A549 (cell line): ENCODE data around the gene TSPAN18.

Experiments used
- CEBPB ChIP-seq, 2 experiments: fragments of >200 bp in 1 of 2; sonication (Bioruptor Twin) in 1 of 2; formaldehyde crosslinking in 1 of 2; IDR thresholded peaks; 2 replicates each; pipeline ENCODE4 v1.6.1; 2012 to 2016
- CHD2 ChIP-seq: fragments of 150-350 bp; IDR thresholded peaks from 2 replicates; pipeline ENCODE4 v1.6.1; 2014; ENCODE audit warnings: low read length; ENCODE audit not compliant: partially characterized antibody
- EHMT2 ChIP-seq: fragments of 200-600 bp; sonication (generic); IDR thresholded peaks from 2 replicates; pipeline ENCODE4 v1.6.1; 2016; ENCODE audit warnings: antibody characterized with exemption, low read depth, mild to moderate bottlenecking, moderate library complexity
- FOSL2 ChIP-seq, 2 experiments: fragments of 450-650 bp in 1 of 2; fragments of >200 bp in 1 of 2; sonication (Bioruptor Twin) in 1 of 2; formaldehyde crosslinking; IDR thresholded peaks; 2 replicates each; pipeline versions ENCODE4 v1.5.0 to v1.6.1; 2016 to 2020; ENCODE audit warnings: mild to moderate bottlenecking in 1 of 2, moderate library complexity in 1 of 2
- JUN ChIP-seq, 2 experiments: fragments of >200 bp; sonication (Bioruptor Twin); formaldehyde crosslinking; IDR thresholded peaks; 2 replicates in 1 of 2; 3 replicates in 1 of 2; pipeline ENCODE4 v1.6.1; 2016 to 2017
- JUNB ChIP-seq: fragments of >200 bp; sonication (Bioruptor Twin); formaldehyde crosslinking; IDR thresholded peaks from 2 replicates; pipeline ENCODE4 v1.6.1; 2016
- KDM5A ChIP-seq: fragments of 200-600 bp; sonication (generic); IDR thresholded peaks from 2 replicates; pipeline ENCODE4 v1.6.1; 2016; ENCODE audit warnings: antibody characterized with exemption, mild to moderate bottlenecking
- MAFK ChIP-seq: fragments of 450-650 bp; IDR thresholded peaks from 2 replicates; pipeline ENCODE4 v1.6.1; 2014; ENCODE audit not compliant: partially characterized antibody
- NR3C1 ChIP-seq: fragments of >200 bp; sonication (Bioruptor Twin); formaldehyde crosslinking; IDR thresholded peaks from 3 replicates; pipeline ENCODE4 v1.6.1; 2017
- POLR2A ChIP-seq: IDR thresholded peaks from 2 replicates; pipeline ENCODE4 v1.6.1; 2012; ENCODE audit warnings: mild to moderate bottlenecking, low read length
- SMC3 ChIP-seq: fragments of >200 bp; sonication (Bioruptor Twin); formaldehyde crosslinking; IDR thresholded peaks from 3 replicates; pipeline ENCODE4 v1.6.1; 2018; ENCODE audit warnings: inconsistent platforms
- ZFP36 ChIP-seq: fragments of 450-650 bp; IDR thresholded peaks from 2 replicates; pipeline ENCODE4 v1.6.1; 2014; ENCODE audit warnings: borderline replicate concordance; ENCODE audit not compliant: partially characterized antibody
- TF ChIP-seq, protein P1 (sequence below): IDR thresholded peaks from 2 replicates; pipeline ENCODE4 v1.6.1; 2012
- TF ChIP-seq, protein P2 (sequence below): fragments of >200 bp; sonication (Bioruptor Twin); formaldehyde crosslinking; IDR thresholded peaks from 3 replicates; pipeline ENCODE4 v1.5.1; 2016

GRCh38 chr11:44909557-44909956, 182.8 kb downstream of the TSPAN18 start:
- TF ChIP-seq, protein P1, sequence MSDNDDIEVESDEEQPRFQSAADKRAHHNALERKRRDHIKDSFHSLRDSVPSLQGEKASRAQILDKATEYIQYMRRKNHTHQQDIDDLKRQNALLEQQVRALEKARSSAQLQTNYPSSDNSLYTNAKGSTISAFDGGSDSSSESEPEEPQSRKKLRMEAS, result no peak
- TF ChIP-seq SMC3, result no peak
- no peak for TF ChIP-seq CHD2
- TF ChIP-seq POLR2A, result no peak
- no peak for TF ChIP-seq KDM5A
- no peak for TF ChIP-seq MAFK
- TF ChIP-seq NR3C1, result no peak
- TF ChIP-seq, protein P2, sequence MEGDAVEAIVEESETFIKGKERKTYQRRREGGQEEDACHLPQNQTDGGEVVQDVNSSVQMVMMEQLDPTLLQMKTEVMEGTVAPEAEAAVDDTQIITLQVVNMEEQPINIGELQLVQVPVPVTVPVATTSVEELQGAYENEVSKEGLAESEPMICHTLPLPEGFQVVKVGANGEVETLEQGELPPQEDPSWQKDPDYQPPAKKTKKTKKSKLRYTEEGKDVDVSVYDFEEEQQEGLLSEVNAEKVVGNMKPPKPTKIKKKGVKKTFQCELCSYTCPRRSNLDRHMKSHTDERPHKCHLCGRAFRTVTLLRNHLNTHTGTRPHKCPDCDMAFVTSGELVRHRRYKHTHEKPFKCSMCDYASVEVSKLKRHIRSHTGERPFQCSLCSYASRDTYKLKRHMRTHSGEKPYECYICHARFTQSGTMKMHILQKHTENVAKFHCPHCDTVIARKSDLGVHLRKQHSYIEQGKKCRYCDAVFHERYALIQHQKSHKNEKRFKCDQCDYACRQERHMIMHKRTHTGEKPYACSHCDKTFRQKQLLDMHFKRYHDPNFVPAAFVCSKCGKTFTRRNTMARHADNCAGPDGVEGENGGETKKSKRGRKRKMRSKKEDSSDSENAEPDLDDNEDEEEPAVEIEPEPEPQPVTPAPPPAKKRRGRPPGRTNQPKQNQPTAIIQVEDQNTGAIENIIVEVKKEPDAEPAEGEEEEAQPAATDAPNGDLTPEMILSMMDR, result no peak
- no peak for TF ChIP-seq CEBPB (IDR thresholded peaks at IDR 0.05)
- no peak for TF ChIP-seq ZFP36
- no peak for TF ChIP-seq JUN (IDR thresholded peaks at IDR 0.05)
- TF ChIP-seq JUNB, result no peak
- no peak for TF ChIP-seq EHMT2
- TF ChIP-seq FOSL2 (IDR thresholded peaks at IDR 0.05), result no peak
- no peak for TF ChIP-seq FOSL2 (CRISPR knock-in tag; IDR thresholded peaks at IDR 0.05)
